Measurements from ENCODE around the gene MRAP.

The MRAP gene

DNA sequence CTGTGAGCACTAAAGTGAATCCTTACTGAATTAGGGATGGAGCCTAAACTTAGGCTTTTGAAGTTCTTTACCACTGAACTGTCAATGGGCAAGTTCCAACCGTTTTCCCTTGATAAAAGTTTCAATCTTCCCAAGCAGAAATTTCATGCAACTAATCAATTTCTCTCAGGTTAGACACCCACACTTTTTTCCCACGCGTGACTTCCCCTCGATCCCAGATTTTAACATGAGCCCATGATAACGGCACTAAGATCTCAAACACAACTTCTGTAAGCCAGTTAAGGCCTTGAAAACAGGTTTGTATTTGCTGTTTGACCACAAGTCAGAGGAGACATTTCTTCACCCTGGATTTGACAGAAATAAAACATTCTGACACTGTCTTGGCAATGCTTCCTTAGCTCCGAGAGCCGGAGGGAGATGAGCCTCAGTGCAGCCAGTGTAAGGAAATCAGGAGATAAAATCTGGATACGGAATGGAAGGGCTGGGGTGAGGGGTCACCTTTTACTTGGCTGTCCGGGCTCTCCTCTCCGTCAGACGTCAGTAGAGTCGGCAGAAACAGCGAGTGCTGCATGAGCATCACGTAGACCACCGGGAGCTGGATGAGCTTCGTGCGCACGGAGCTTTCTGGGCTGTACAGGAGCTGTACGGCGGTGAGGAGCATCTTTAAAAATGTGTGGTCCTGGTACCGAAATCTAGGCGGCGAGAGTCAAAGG is 39.7 kb downstream of the MRAP start:
- TF ChIP-seq, protein P1, sequence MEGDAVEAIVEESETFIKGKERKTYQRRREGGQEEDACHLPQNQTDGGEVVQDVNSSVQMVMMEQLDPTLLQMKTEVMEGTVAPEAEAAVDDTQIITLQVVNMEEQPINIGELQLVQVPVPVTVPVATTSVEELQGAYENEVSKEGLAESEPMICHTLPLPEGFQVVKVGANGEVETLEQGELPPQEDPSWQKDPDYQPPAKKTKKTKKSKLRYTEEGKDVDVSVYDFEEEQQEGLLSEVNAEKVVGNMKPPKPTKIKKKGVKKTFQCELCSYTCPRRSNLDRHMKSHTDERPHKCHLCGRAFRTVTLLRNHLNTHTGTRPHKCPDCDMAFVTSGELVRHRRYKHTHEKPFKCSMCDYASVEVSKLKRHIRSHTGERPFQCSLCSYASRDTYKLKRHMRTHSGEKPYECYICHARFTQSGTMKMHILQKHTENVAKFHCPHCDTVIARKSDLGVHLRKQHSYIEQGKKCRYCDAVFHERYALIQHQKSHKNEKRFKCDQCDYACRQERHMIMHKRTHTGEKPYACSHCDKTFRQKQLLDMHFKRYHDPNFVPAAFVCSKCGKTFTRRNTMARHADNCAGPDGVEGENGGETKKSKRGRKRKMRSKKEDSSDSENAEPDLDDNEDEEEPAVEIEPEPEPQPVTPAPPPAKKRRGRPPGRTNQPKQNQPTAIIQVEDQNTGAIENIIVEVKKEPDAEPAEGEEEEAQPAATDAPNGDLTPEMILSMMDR (IDR thresholded peaks at IDR 0.05; ENCODE audit: control extremely low read depth, extremely low read depth, low read depth, missing control alignments), result no peak
- POLR2A ChIA-PET, result no interaction called here
- CTCF ChIA-PET, result interaction anchor here (1.2 kb wide), 1 partner anchor 9 kb away, joined by 3 read pairs; no protein-coding TSS in a partner anchor
- DNase-seq (ENCODE audit: extremely low spot score), result no peak

GRCh38 chr21:32340863-32341848 is 42.5 kb downstream of the MRAP start:
- POLR2A ChIA-PET, result no interaction called here
- DNase-seq (ENCODE audit: extremely low spot score), result no peak
- CTCF ChIA-PET, result interaction anchor here (1.1 kb wide), 1 partner anchor 17 kb away, joined by 3 read pairs; no protein-coding TSS in a partner anchor
- TF ChIP-seq, protein P1 (IDR thresholded peaks at IDR 0.05; ENCODE audit: control extremely low read depth, extremely low read depth, low read depth, missing control alignments), result no peak

DNA sequence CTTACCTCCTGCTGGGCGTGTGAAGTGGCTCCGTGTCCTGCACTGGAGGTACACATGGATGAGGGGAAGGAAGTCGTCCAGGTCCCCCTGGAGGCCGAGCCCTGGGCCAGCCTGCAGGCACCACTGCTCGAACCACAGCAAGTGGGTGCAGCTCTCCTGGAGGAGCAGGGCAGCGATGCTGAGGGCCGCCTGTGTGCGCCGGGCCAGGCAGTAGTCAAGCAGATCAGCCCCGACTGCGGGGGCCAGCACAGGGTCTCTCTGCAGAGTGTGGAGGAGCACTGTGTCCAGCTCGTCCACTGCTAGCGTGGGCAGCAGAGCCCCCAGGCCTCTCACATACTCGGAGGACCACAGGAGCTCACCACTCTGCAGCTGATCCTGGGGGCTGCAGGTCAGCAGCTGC is 48.3 kb downstream of the MRAP start:
- no peak for DNase-seq (ENCODE audit: extremely low spot score)
- ChIA-PET CTCF (interaction anchor here (1.0 to 1.3 kb wide), 3 partner anchors 9 to 12 kb away, joined by 3 read pairs; no protein-coding TSS in a partner anchor), POLR2A (no interaction called here)
- TF ChIP-seq, protein P1 (IDR thresholded peaks at IDR 0.05; ENCODE audit: control extremely low read depth, extremely low read depth, low read depth, missing control alignments), result no peak

DNA sequence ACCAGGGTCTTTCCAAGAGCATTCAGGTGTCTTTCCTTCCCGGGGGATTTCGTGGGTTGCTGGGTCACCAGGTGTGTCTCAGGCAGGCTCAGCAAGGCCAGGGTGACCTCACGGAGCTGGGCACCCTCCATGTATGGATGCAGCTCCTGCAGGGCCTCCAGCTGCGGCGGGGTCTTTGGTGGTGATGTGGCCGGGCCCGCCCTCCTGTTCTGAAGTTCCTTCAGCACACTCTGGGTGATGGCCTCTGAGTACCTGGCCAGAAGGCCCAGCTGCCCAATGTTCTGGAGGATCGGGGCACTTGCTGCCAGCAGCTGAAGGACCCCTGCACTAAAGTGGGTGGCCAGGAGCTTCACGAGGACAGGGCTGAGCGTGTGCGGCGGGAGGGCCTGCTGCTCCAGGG is 48.7 kb downstream of the MRAP start:
- DNase-seq (ENCODE audit: extremely low spot score), result no peak
- TF ChIP-seq, protein P1 (IDR thresholded peaks at IDR 0.05; ENCODE audit: control extremely low read depth, extremely low read depth, low read depth, missing control alignments), result no peak
- CTCF ChIA-PET, result interaction anchor here (1.0 to 1.3 kb wide), 3 partner anchors 9 to 25 kb away, joined by 3 read pairs; no protein-coding TSS in a partner anchor
- POLR2A ChIA-PET, result no interaction called here

GRCh38 chr21:32347977-32348376 is 49.3 kb downstream of the MRAP start:
- no peak for DNase-seq (ENCODE audit: extremely low spot score)
- POLR2A ChIA-PET, result no interaction called here
- TF ChIP-seq, protein P1 (IDR thresholded peaks at IDR 0.05; ENCODE audit: control extremely low read depth, extremely low read depth, low read depth, missing control alignments), result no peak
- CTCF ChIA-PET, result interaction anchor here (1.0 to 1.3 kb wide), 4 partner anchors 10 to 24 kb away, joined by 3 to 5 read pairs (median 3); no protein-coding TSS in a partner anchor

- TF ChIP-seq, protein P1 (IDR thresholded peaks at IDR 0.05; ENCODE audit: control extremely low read depth, extremely low read depth, low read depth, missing control alignments), result no peak
- POLR2A ChIA-PET, result no interaction called here
- no peak for DNase-seq (ENCODE audit: extremely low spot score)
- CTCF ChIA-PET, result interaction anchor here (1.0 to 1.4 kb wide), 3 partner anchors 12 to 24 kb away, joined by 3 to 5 read pairs (median 3); no protein-coding TSS in a partner anchor
Observed at GRCh38 chr21:32348604-32349332, 50.1 kb downstream of the MRAP start.
